Activated CD4-positive, alpha-beta memory T cell treated with anti-CD3 and anti-CD28 coated beads, Interleukin-2, amount 10 ng/mL, durations not matched to agents 7 days and 5 days (primary cell): Measurements from ENCODE around the gene SLAMF1. TPM values are rescaled to one million over a fixed set of nuclear protein-coding genes. Genes with fewer than 3 reads are reported as not detected.
"Not testable (repeated sequence)": the region's sequence is repeated elsewhere in the genome, so short reads cannot be mapped to it uniquely, and the experiment has no call there.

Experiments used
- CTCF ChIA-PET: fragments of 350-600 bp; sonication (Branson Sonifier 250); formaldehyde crosslinking; loops from one replicate; lab custom pipeline; 2021; ENCODE audit warnings: antibody characterized with exemption, inconsistent platforms; lab: Charles Lee
- POLR2A ChIA-PET: fragments of 350-600 bp; sonication (Branson Sonifier 250); formaldehyde crosslinking; loops from one replicate; lab custom pipeline; 2021; ENCODE audit warnings: antibody characterized with exemption; lab: Charles Lee
- DNase-seq: peaks from one replicate; pipeline ENCODE4 v3.0.0-alpha.2; 2020
- H3K27ac Mint-ChIP-seq: one replicate; pipeline ENCODE4 v1.8.0; 2021; ENCODE audit warnings: mild to moderate bottlenecking, mixed read lengths
- H3K27me3 Mint-ChIP-seq: one replicate; pipeline ENCODE4 v1.8.0; 2021; ENCODE audit warnings: mixed read lengths
- H3K36me3 Mint-ChIP-seq: one replicate; pipeline ENCODE4 v1.8.0; 2021; ENCODE audit warnings: low read depth, mixed read lengths
- H3K4me1 Mint-ChIP-seq: one replicate; pipeline ENCODE4 v1.8.0; 2021; ENCODE audit warnings: mixed read lengths
- H3K4me3 Mint-ChIP-seq: one replicate; pipeline ENCODE4 v1.8.0; 2021; ENCODE audit warnings: mild to moderate bottlenecking, mixed read lengths
- H3K9me3 Mint-ChIP-seq: one replicate; pipeline ENCODE4 v1.8.0; 2021; ENCODE audit warnings: mixed read lengths
- total RNA-seq, 2 experiments: library from RNA; stranded (reverse); gene quantifications; one replicate each; pipeline ENCODE4 v1.2.3, GENCODE V29; 2021

SLAMF1 gene
- total RNA-seq, 2 experiments from 2014 or later, result 106 to 113 TPM

GRCh38 chr1:160607672-160608032 is 39.2 kb downstream of the SLAMF1 start:
- peaks cover 18% of the 10 kb centered on the region for H3K9me3 Mint-ChIP-seq
- H3K27me3 Mint-ChIP-seq, result no peaks in the 10 kb centered on the region
- H3K4me1 Mint-ChIP-seq, result peaks cover 61% of the 10 kb centered on the region
- H3K4me3 Mint-ChIP-seq, result no peak overlapping the region
- peaks cover 75% of the 10 kb centered on the region for H3K36me3 Mint-ChIP-seq
- ChIA-PET CTCF (interaction anchor here (0.7 to 8.5 kb wide), 12 partner anchors 12 to 181 kb away, joined by 3 to 81 read pairs (median 4); no protein-coding TSS in a partner anchor), POLR2A (interaction anchor here (0.8 to 3.5 kb wide), 14 partner anchors 11 to 230 kb away, joined by 3 to 28 read pairs (median 4); partner anchors contain the start of genes SLAMF1 and SLAMF6)
- peak overlapping the region; percentile 58 for H3K27ac Mint-ChIP-seq
- DNase-seq, result no peak

DNA sequence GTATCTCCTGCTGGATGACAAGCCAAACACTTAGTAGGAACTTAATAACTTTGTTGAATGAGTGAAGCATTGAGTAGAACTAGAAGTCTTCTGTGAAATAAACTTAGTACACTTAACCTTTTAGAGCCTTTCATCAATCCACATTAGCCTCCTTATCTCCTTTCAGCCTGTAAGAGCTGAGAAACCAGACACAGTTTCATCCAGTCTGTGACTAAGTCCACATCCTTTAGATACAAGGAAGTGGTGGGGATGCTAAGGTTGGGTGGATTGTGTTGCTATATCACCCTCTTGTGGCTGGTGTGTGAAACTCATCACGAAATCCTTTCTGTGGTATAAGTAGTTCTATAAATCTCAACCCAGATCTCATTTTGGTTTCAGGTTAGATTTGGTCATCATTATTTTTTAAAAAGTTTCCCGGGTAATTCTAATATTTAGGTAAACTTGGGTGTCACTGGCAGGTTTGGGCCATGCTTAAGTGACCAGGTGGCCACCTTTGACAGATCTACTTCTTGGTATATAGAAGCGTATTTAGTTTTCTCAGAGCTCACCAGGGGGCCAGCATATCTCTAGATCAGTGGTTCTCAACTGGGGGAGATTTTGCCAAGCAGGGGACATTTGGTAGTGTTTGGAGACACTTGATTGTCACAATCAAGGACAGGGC is 39.7 kb downstream of the SLAMF1 start:
- POLR2A ChIA-PET, result interaction anchor here (0.8 to 3.5 kb wide), 24 partner anchors 12 to 230 kb away, joined by 3 to 28 read pairs (median 4); partner anchors contain the start of genes CD84, SLAMF1 and SLAMF6
- peak overlapping the region; percentile 58 for H3K27ac Mint-ChIP-seq
- peaks cover 69% of the 10 kb centered on the region for H3K36me3 Mint-ChIP-seq
- peak; percentile 70 for DNase-seq
- no peak overlapping the region for H3K4me3 Mint-ChIP-seq
- H3K4me1 Mint-ChIP-seq, result peaks cover 59% of the 10 kb centered on the region
- H3K9me3 Mint-ChIP-seq, result peaks cover 18% of the 10 kb centered on the region
- no peaks in the 10 kb centered on the region for H3K27me3 Mint-ChIP-seq
- CTCF ChIA-PET, result interaction anchor here (0.6 to 8.5 kb wide), 25 partner anchors 13 to 252 kb away, joined by 3 to 81 read pairs (median 4); no protein-coding TSS in a partner anchor

- CTCF ChIA-PET, result interaction anchor here (0.6 to 8.5 kb wide), 26 partner anchors 13 to 252 kb away, joined by 3 to 81 read pairs (median 4); no protein-coding TSS in a partner anchor
- Mint-ChIP-seq H3K27ac (peak overlapping the region; percentile 58), H3K9me3 (peaks cover 23% of the 10 kb centered on the region), H3K4me1 (peaks cover 59% of the 10 kb centered on the region), H3K36me3 (peaks cover 73% of the 10 kb centered on the region), H3K4me3 (no peak overlapping the region), H3K27me3 (no peaks in the 10 kb centered on the region)
- no peak for DNase-seq
- POLR2A ChIA-PET, result interaction anchor here (0.9 to 3.3 kb wide), 20 partner anchors 13 to 229 kb away, joined by 3 to 20 read pairs (median 4); partner anchors contain the start of genes CD84, SLAMF1 and SLAMF6
Observed at GRCh38 chr1:160606611-160607010, 40.2 kb downstream of the SLAMF1 start.

DNA sequence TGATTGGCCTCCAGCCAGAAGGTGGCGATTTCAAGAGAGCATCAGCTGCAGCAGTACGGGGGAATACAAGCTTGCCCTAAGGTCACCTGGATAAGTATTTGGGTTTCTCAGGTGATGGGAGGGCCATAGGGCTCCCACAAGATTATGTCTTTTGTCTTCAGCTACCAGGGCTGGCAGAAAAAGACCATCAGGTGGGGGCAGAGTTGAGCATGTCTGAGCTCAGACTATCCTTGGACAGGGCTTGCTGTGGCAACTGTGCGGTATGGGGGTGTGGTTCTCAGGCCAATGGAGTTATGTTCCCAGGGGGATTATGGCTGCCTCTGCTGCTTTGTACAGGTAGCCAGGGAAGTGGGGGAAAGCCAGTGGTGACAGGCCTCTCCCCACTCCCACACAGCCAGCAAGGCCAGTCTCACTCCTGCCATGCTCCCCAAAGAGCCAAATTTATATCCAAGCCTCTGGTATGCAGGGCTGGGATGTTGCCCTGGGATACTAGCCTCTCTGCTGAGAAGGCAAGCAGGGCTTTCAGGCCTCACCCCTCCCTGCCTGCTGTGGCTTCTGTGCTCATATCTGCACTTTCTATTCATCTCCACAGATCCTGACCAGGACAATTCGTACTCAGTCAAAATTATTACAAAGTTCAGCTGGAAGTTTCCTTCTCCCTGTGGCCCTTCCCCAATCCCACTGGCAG is 40.9 kb downstream of the SLAMF1 start:
- Mint-ChIP-seq H3K9me3 (peaks cover 29% of the 10 kb centered on the region), H3K27ac (peak overlapping the region; percentile 58), H3K36me3 (peaks cover 73% of the 10 kb centered on the region), H3K4me3 (no peak overlapping the region), H3K4me1 (peaks cover 54% of the 10 kb centered on the region), H3K27me3 (no peaks in the 10 kb centered on the region)
- DNase-seq, result no peak
- CTCF ChIA-PET, result interaction anchor here (0.8 to 8.5 kb wide), 18 partner anchors 15 to 251 kb away, joined by 3 to 81 read pairs (median 4); no protein-coding TSS in a partner anchor
- POLR2A ChIA-PET, result interaction anchor here (0.9 to 2.7 kb wide), 19 partner anchors 13 to 177 kb away, joined by 3 to 13 read pairs (median 4); partner anchors contain the start of genes CD84, SLAMF1 and SLAMF6

DNA sequence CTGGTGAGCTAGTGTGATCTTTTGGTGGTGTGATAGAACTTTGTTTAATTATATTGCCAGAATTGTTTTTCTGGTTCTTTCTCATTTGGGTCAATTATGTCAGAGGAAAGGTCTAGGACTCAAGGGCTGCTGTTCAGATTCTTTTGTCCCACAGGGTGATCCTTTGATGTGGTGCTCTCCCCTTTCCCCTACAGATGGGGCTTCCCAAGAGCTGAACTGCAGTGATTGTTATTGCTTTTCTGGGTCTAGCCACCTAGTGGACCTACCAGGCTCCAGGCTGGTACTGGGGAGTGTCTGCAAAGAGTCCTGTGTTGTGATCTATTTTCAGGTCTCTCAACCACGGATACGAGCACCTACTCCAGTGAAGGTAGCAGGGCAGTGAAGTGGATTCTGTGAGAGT is 41.6 kb downstream of the SLAMF1 start:
- Mint-ChIP-seq H3K27me3 (no peaks in the 10 kb centered on the region), H3K27ac (no peak overlapping the region), H3K4me1 (peaks cover 47% of the 10 kb centered on the region), H3K9me3 (peaks cover 29% of the 10 kb centered on the region), H3K4me3 (no peak overlapping the region), H3K36me3 (peaks cover 69% of the 10 kb centered on the region)
- ChIA-PET POLR2A (interaction anchor here (1.0 to 2.7 kb wide), 11 partner anchors 12 to 176 kb away, joined by 3 to 13 read pairs (median 5); partner anchors contain the start of genes CD84 and SLAMF1), CTCF (interaction anchor here (1.1 to 8.5 kb wide), 10 partner anchors 22 to 175 kb away, joined by 3 to 81 read pairs (median 4); partner anchors contain the start of gene SLAMF1)
- no peak for DNase-seq

DNA sequence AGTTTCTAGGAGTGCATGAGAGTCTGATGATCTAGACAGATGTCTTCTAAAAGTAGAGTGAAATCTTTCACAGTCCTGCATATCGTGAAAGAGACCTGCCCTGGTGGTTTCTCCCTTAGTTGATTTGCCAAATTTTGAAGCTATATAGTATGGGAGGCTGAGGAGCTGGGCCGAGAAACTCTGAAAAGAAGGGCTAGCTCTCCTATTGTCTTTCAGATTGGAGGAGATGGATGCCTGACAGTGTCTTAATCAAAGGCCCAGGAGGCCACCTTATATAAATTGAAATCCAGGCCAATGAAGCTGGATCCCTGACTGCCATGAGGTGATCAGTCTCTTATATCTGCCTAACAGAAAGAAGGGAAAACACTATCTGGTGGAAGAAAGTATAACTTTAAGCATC is 49.1 kb downstream of the SLAMF1 start:
- CTCF ChIA-PET, result interaction anchor here (0.8 to 1.5 kb wide), 2 partner anchors 47 to 54 kb away, joined by 3 read pairs; no protein-coding TSS in a partner anchor
- Mint-ChIP-seq H3K36me3 (peaks cover 30% of the 10 kb centered on the region), H3K4me3 (no peak overlapping the region), H3K9me3 (peaks cover 27% of the 10 kb centered on the region), H3K4me1 (no peaks in the 10 kb centered on the region), H3K27me3 (peaks cover 1% of the 10 kb centered on the region), H3K27ac (no peak overlapping the region)
- POLR2A ChIA-PET, result interaction anchor here (0.7 to 0.8 kb wide), 2 partner anchors 33 to 74 kb away, joined by 3 read pairs; partner anchors contain the start of gene SLAMF6
- DNase-seq, result no peak

DNA sequence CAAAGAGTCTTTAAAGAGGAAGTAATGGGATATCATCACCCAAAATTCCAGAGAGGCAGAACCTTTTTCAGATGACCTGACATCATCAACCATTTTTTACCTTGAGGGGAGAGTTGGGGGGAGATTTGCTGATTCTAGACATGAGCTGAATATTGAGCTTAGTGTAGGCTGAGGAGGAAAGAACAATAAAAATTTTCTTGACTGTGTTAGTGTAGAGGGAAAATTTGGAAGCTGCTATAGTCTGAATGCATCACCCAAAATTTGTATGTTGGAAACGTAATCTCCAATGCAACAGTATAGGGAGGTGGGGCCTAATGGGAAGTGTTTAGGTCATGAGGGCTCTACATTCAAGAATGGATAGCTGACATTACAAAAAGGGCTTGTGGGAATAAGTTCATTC is 49.8 kb downstream of the SLAMF1 start:
- H3K4me1 Mint-ChIP-seq, result no peaks in the 10 kb centered on the region
- H3K4me3 Mint-ChIP-seq, result no peak overlapping the region
- ChIA-PET CTCF (interaction anchor here (1.5 kb wide), 1 partner anchor 53 kb away, joined by 3 read pairs; no protein-coding TSS in a partner anchor), POLR2A (no interaction called here)
- DNase-seq, result no peak
- peaks cover 27% of the 10 kb centered on the region for H3K9me3 Mint-ChIP-seq
- peaks cover 1% of the 10 kb centered on the region for H3K27me3 Mint-ChIP-seq
- H3K36me3 Mint-ChIP-seq, result peaks cover 30% of the 10 kb centered on the region
- no peak overlapping the region for H3K27ac Mint-ChIP-seq

DNA sequence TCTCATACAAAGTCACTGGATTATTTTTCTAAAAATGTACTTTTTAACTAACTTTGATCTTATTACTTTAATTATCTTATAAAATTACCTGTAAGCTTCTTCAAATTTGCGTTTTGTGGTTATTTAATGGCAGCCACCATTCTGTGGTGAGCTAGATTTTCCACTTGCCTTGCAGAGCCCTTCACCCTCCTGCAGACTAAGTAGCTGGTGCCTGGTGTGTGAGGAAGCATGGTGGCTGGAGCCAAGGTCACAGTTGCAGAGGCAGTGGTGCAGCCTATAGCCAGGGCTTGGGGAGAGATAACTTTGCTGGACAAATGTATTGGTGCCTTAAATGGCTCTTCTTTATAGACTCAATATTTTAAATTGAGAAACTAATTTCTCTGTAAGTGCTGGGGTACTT is 56.4 kb downstream of the SLAMF1 start:
- H3K27me3 Mint-ChIP-seq, result no peaks in the 10 kb centered on the region
- peaks cover 4% of the 10 kb centered on the region for H3K4me1 Mint-ChIP-seq
- no peak overlapping the region for H3K27ac Mint-ChIP-seq
- no peak for DNase-seq
- peaks cover 16% of the 10 kb centered on the region for H3K9me3 Mint-ChIP-seq
- ChIA-PET CTCF (interaction anchor here (1.2 kb wide), 1 partner anchor 16 kb away, joined by 3 read pairs; no protein-coding TSS in a partner anchor), POLR2A (interaction anchor here (1.5 kb wide), 1 partner anchor 16 kb away, joined by 3 read pairs; no protein-coding TSS in a partner anchor)
- no peak overlapping the region for H3K4me3 Mint-ChIP-seq
- H3K36me3 Mint-ChIP-seq, result peaks cover 18% of the 10 kb centered on the region

- no peak overlapping the region for H3K27ac Mint-ChIP-seq
- no peak overlapping the region for H3K4me3 Mint-ChIP-seq
- DNase-seq, result no peak
- CTCF ChIA-PET, result interaction anchor here (0.6 to 1.4 kb wide), 3 partner anchors 20 to 652 kb away, joined by 3 read pairs; no protein-coding TSS in a partner anchor
- H3K4me1 Mint-ChIP-seq, result peaks cover 14% of the 10 kb centered on the region
- H3K9me3 Mint-ChIP-seq, result peaks cover 4% of the 10 kb centered on the region
- POLR2A ChIA-PET, result no interaction called here
- H3K36me3 Mint-ChIP-seq, result peaks cover 14% of the 10 kb centered on the region
- no peaks in the 10 kb centered on the region for H3K27me3 Mint-ChIP-seq
Observed at GRCh38 chr1:160588468-160588867, 58.4 kb downstream of the SLAMF1 start.

- POLR2A ChIA-PET, result interaction anchor here (0.7 to 1.5 kb wide), 2 partner anchors 11 to 391 kb away, joined by 3 read pairs; no protein-coding TSS in a partner anchor
- no peaks in the 10 kb centered on the region for H3K27me3 Mint-ChIP-seq
- no peak overlapping the region for H3K27ac Mint-ChIP-seq
- peaks cover 19% of the 10 kb centered on the region for H3K36me3 Mint-ChIP-seq
- peaks cover 5% of the 10 kb centered on the region for H3K9me3 Mint-ChIP-seq
- no peak for DNase-seq
- no peak overlapping the region for H3K4me3 Mint-ChIP-seq
- CTCF ChIA-PET, result no interaction called here
- peaks cover 26% of the 10 kb centered on the region for H3K4me1 Mint-ChIP-seq
Observed at GRCh38 chr1:160584784-160585183, 62.1 kb downstream of the SLAMF1 start.

GRCh38 chr1:160582976-160583375 is 63.9 kb downstream of the SLAMF1 start:
- H3K36me3 Mint-ChIP-seq, result peaks cover 19% of the 10 kb centered on the region
- DNase-seq, H3K9me3 Mint-ChIP-seq, POLR2A ChIA-PET, H3K27ac Mint-ChIP-seq, H3K27me3 Mint-ChIP-seq, H3K4me3 Mint-ChIP-seq: not testable (repeated sequence)
- peaks cover 35% of the 10 kb centered on the region for H3K4me1 Mint-ChIP-seq
- CTCF ChIA-PET, result interaction anchor here (1.5 kb wide), 1 partner anchor 23 kb away, joined by 4 read pairs; no protein-coding TSS in a partner anchor

GRCh38 chr1:160581961-160582360 is 64.9 kb downstream of the SLAMF1 start:
- ChIA-PET POLR2A (no interaction called here), CTCF (interaction anchor here (1.5 kb wide), 1 partner anchor 38 kb away, joined by 3 read pairs; no protein-coding TSS in a partner anchor)
- peaks cover 44% of the 10 kb centered on the region for H3K4me1 Mint-ChIP-seq
- no peaks in the 10 kb centered on the region for H3K27me3 Mint-ChIP-seq
- peaks cover 5% of the 10 kb centered on the region for H3K9me3 Mint-ChIP-seq
- no peak for DNase-seq
- peaks cover 19% of the 10 kb centered on the region for H3K36me3 Mint-ChIP-seq
- H3K4me3 Mint-ChIP-seq, result no peak overlapping the region
- H3K27ac Mint-ChIP-seq, result no peak overlapping the region
